ENCODE results near the gene DCLRE1C.

DNA sequence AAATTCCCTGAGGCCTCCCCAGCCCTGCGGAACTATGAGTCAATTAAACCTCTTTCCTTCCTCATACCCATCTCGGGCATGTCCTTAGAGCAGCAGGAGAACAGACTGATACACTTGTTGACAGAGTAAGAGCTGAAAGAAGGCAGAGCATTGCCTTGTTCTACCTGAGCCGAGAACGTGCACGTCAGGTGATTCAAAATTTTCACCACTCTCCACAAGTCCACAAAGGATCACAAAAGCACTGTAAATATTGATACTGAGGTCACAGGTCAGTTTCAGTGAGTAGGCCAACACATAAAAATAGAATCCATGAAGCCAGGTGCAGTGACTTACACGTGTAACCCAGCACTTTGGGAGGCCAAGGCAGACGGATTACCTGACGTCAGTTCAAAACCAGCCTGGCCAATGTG is 27.8 kb downstream of the DCLRE1C start:
- TF ChIP-seq POLR2A (IDR thresholded peaks at IDR 0.05) = no peak
- no peak for TF ChIP-seq CTCF (IDR thresholded peaks at IDR 0.05)
